Neural crest cell (in vitro differentiated cells): Measurements from ENCODE around the gene MAGI2. TPM values are rescaled to one million over a fixed set of nuclear protein-coding genes. Genes with fewer than 3 reads are reported as not detected.

Source experiments
- DNase-seq: peaks from one replicate; pipeline ENCODE4 v3.0.0; 2021; ENCODE audit warnings: low read depth, mixed read lengths, low spot score
- H3K27ac Mint-ChIP-seq: one replicate; pipeline ENCODE4 v1.8.0; 2021; ENCODE audit warnings: mild to moderate bottlenecking, mixed read lengths; ENCODE audit not compliant: unreplicated experiment
- H3K27me3 Mint-ChIP-seq: 2 replicates; pipeline ENCODE4 v1.8.0; 2021; ENCODE audit warnings: low read depth, mild to moderate bottlenecking, mixed read lengths
- H3K36me3 Mint-ChIP-seq: 2 replicates; pipeline ENCODE4 v1.8.0; 2021; ENCODE audit warnings: low read depth, mild to moderate bottlenecking, mixed read lengths
- H3K4me1 Mint-ChIP-seq: 2 replicates; pipeline ENCODE4 v1.8.0; 2021; ENCODE audit warnings: mixed read lengths
- H3K4me3 Mint-ChIP-seq: one replicate; pipeline ENCODE4 v1.8.0; 2021; ENCODE audit warnings: mild to moderate bottlenecking, mixed read lengths
- H3K9me3 Mint-ChIP-seq: 2 replicates; pipeline ENCODE4 v1.8.0; 2021; ENCODE audit warnings: mixed read lengths
- total RNA-seq: library from RNA; stranded (reverse); gene quantifications from 2 replicates; pipeline ENCODE4 v1.2.1, GENCODE V29; 2021
- TF ChIP-seq, protein P1 (sequence below): fragments of 200-600 bp; sonication (generic); conservative IDR thresholded peaks from 2 replicates; pipeline ENCODE4 v1.5.0; 2021; ENCODE audit warnings: antibody characterized with exemption, mild to moderate bottlenecking

Gene MAGI2
- total RNA-seq, 1 donor from 2014 or later: 10.0 TPM

DNA sequence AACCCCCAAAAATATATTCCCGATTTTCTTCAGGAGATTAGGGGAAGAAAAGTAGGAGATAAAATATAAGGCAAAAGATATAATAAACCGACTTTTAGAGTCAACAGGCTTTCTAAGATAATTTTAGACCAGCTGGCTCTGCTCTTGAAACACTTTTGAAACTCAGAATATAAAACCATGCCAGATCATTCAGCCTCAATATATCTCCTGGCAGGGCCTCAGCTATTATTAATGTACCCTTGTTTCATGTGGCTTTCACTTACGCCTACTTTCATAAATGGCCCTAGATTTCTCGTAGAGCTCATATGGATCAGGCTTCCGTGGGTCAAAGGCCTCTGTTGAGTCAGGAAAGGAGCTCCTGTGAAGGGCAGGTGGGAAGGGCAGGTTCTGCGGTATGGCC lies 1258.9 kb downstream of the MAGI2 start:
- H3K9me3 Mint-ChIP-seq: peaks cover 4% of the 10 kb centered on the region

DNA sequence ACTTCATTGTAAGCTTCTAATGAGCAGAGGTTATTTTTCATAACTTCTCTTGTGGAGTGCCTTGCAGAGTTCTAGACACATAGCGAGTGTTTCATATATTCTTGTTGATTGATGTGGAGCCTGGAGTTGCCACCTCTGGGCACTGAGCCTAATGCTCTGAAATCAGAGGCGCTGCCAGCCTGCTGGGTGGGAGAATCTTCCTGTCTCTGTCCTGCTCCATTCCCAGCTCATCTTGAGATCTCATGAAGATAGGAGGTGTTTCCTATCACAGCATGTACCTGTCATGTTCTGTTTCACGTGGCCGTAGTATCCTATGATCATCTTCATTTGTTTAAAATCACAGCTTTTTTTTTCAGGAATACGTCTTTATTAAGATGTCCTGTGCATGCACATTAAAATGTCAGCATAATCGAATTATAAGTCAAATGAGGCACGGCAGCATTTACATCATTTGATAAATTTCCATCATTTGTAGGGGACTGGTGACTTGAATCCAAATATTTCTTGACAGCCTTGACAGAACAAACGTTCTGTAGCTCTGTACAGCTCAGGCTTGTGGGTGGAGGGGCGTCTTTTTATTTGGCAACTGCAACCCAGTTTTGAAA lies 1261.9 kb downstream of the MAGI2 start:
- Mint-ChIP-seq H3K9me3 (peaks cover 4% of the 10 kb centered on the region), H3K27ac (no peak overlapping the region), H3K27me3 (no peaks in the 10 kb centered on the region), H3K4me3 (no peak overlapping the region), H3K36me3 (no peaks in the 10 kb centered on the region), H3K4me1 (peaks cover 9% of the 10 kb centered on the region)
- no peak for DNase-seq
- TF ChIP-seq, protein P1, sequence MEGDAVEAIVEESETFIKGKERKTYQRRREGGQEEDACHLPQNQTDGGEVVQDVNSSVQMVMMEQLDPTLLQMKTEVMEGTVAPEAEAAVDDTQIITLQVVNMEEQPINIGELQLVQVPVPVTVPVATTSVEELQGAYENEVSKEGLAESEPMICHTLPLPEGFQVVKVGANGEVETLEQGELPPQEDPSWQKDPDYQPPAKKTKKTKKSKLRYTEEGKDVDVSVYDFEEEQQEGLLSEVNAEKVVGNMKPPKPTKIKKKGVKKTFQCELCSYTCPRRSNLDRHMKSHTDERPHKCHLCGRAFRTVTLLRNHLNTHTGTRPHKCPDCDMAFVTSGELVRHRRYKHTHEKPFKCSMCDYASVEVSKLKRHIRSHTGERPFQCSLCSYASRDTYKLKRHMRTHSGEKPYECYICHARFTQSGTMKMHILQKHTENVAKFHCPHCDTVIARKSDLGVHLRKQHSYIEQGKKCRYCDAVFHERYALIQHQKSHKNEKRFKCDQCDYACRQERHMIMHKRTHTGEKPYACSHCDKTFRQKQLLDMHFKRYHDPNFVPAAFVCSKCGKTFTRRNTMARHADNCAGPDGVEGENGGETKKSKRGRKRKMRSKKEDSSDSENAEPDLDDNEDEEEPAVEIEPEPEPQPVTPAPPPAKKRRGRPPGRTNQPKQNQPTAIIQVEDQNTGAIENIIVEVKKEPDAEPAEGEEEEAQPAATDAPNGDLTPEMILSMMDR: no peak

More for the DNA sequence above, 1258.9 kb downstream of the MAGI2 start:
- H3K27me3 Mint-ChIP-seq: no peaks in the 10 kb centered on the region
- no peak overlapping the region for H3K27ac Mint-ChIP-seq
- H3K4me3 Mint-ChIP-seq: no peak overlapping the region
- no peaks in the 10 kb centered on the region for H3K36me3 Mint-ChIP-seq
- no peak for DNase-seq
- peaks cover 9% of the 10 kb centered on the region for H3K4me1 Mint-ChIP-seq
- TF ChIP-seq, protein P1: no peak

DNA sequence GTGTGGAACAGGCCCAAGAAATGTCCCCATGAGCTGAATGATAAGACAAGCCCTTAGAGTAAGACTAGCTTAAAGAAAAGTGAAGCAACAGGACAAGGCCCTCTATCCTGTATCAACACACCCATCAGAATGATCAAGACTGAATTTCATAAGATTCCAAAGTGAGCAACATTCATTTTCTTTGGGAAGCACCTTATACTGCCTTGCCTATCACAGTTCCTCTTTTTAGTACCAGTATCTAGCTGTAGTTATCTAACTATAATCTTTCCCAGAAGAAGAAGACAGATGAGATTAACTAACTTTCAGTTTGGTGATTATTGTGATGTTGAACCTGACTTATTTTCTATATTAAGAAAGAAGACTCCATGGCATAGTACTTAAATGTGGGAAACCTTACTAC lies 1263.7 kb downstream of the MAGI2 start:
- peaks cover 4% of the 10 kb centered on the region for H3K9me3 Mint-ChIP-seq
- no peak for DNase-seq
- no peaks in the 10 kb centered on the region for H3K36me3 Mint-ChIP-seq
- H3K4me3 Mint-ChIP-seq: no peak overlapping the region
- no peaks in the 10 kb centered on the region for H3K27me3 Mint-ChIP-seq
- H3K27ac Mint-ChIP-seq: no peak overlapping the region
- TF ChIP-seq, protein P1: no peak
- H3K4me1 Mint-ChIP-seq: peaks cover 9% of the 10 kb centered on the region

DNA sequence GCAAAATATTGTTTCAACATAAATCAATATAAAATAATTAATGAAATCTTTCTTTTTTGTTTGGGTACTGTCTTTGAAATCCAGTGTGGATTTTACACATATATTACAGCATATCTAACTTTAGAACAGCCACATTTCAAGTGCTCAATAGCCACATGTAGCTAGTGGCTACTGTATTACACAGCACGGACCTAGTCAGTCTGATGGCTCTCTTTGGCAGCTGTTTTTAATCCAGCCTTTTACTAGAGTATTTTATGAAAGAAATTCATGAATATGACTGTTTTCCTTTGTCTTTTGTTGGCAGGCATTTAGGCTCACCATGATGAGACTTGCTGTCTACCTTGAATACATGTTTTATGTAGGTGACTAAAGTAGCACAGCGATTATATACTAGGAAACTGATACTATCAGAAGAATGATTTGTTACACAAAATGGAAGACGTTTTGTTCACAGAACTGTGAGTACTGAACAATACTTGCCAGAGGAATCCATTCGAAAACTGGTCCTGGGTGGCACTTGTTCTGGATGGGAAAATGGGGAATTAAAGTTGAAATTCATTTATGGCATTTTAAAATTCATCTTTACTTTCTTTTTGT lies 1268.2 kb downstream of the MAGI2 start:
- Mint-ChIP-seq H3K27me3 (no peaks in the 10 kb centered on the region), H3K36me3 (no peaks in the 10 kb centered on the region), H3K9me3 (no peaks in the 10 kb centered on the region), H3K4me3 (no peak overlapping the region), H3K27ac (no peak overlapping the region), H3K4me1 (no peaks in the 10 kb centered on the region)
- DNase-seq: no peak
- TF ChIP-seq, protein P1: no peak

DNA sequence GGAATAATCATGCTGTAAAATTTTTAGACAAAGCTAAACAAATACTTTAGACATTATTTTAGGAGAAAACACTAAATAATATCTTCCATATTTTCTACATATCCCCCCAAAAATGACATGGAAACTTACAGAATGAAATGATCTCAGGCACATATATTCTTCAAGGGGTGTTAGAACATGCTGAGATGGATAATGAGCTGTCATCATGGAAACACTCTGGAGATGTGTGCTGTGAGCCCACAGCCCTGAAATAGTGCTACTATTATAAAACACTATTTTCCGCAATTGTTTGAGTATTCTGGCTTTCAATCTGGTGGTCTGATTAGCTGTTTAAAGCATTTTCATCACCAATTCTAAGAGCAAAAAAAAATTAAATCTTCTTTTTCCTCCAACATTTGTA lies 1269.2 kb downstream of the MAGI2 start:
- no peak for DNase-seq
- H3K27ac Mint-ChIP-seq: no peak overlapping the region
- H3K27me3 Mint-ChIP-seq: no peaks in the 10 kb centered on the region
- no peak overlapping the region for H3K4me3 Mint-ChIP-seq
- no peaks in the 10 kb centered on the region for H3K36me3 Mint-ChIP-seq
- H3K4me1 Mint-ChIP-seq: no peaks in the 10 kb centered on the region
- TF ChIP-seq, protein P1: no peak
- no peaks in the 10 kb centered on the region for H3K9me3 Mint-ChIP-seq
